ENCODE measurements around the gene ADAMTS12.
"Not testable (repeated sequence)": the region's sequence is repeated elsewhere in the genome, so short reads cannot be mapped to it uniquely, and the experiment has no call there.

DNA sequence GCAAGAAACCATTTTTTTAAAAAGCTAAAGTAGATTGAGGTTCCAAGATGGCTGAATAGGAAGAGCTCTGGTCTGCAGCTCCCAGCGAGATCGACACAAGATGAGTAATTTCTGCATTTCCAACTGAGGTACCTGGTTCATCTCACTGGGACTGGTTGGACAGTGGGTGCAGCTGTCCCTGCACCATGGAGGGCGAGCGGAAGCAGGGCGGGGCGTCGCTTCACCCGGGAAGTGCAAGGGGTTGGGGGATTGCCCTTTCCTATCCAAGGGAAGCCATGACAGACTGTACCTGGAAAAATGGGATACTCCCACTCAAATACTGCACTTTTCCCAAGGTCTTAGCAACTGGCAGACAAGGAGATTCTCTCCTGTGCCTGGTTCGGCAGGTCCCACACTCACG lies 352.0 kb downstream of the ADAMTS12 start:
- TF ChIP-seq CTCF (IDR thresholded peaks at IDR 0.05); POLR2AphosphoS5 (IDR thresholded peaks at IDR 0.05; ENCODE audit: low read depth, low read length); SIN3A (IDR thresholded peaks at IDR 0.05; ENCODE audit: borderline replicate concordance, insufficient read depth, low read depth, low read length): not testable (repeated sequence)
- TF ChIP-seq, protein P1, sequence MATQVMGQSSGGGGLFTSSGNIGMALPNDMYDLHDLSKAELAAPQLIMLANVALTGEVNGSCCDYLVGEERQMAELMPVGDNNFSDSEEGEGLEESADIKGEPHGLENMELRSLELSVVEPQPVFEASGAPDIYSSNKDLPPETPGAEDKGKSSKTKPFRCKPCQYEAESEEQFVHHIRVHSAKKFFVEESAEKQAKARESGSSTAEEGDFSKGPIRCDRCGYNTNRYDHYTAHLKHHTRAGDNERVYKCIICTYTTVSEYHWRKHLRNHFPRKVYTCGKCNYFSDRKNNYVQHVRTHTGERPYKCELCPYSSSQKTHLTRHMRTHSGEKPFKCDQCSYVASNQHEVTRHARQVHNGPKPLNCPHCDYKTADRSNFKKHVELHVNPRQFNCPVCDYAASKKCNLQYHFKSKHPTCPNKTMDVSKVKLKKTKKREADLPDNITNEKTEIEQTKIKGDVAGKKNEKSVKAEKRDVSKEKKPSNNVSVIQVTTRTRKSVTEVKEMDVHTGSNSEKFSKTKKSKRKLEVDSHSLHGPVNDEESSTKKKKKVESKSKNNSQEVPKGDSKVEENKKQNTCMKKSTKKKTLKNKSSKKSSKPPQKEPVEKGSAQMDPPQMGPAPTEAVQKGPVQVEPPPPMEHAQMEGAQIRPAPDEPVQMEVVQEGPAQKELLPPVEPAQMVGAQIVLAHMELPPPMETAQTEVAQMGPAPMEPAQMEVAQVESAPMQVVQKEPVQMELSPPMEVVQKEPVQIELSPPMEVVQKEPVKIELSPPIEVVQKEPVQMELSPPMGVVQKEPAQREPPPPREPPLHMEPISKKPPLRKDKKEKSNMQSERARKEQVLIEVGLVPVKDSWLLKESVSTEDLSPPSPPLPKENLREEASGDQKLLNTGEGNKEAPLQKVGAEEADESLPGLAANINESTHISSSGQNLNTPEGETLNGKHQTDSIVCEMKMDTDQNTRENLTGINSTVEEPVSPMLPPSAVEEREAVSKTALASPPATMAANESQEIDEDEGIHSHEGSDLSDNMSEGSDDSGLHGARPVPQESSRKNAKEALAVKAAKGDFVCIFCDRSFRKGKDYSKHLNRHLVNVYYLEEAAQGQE (IDR thresholded peaks at IDR 0.05; ENCODE audit: insufficient read depth in 1 of 2, low read depth in 2 of 2, low read length in 1 of 2) = not testable (repeated sequence)
